H1 (cell line): ENCODE results near the gene PPP1R14C. TPM values are rescaled to one million over a fixed set of nuclear protein-coding genes. Genes with fewer than 3 reads are reported as not detected.

ENCODE experiments used
- CBX5 ChIP-seq: fragments of 300-800, 300-1000 bp; sonication (generic); IDR thresholded peaks from 2 replicates; pipeline ENCODE4 v1.7.1; 2016; ENCODE audit warnings: antibody characterized with exemption, low read length, low read depth
- EGR1 ChIP-seq: IDR thresholded peaks from 2 replicates; pipeline ENCODE4 v1.6.1; 2011; ENCODE audit warnings: low read depth, low read length, borderline replicate concordance
- EP300 ChIP-seq, 2 experiments: IDR thresholded peaks; 1 replicate in 1 of 2; 2 replicates in 1 of 2; pipeline ENCODE4 v1.6.1; 2011 to 2012; ENCODE audit warnings: low read depth in 2 of 2, low read length in 2 of 2, mild to moderate bottlenecking in 2 of 2, borderline replicate concordance in 1 of 2, inconsistent platforms in 1 of 2, moderate library complexity in 1 of 2
- polyA plus RNA-seq, 7 experiments: library from polyadenylated mRNA; depleted of rRNA in 3 of 7; stranded (reverse) in 5 of 7; unstranded in 2 of 7; fragments of >200 nt in 5 of 7; fragments of 200-250 nt in 2 of 7; gene quantifications; 1 replicate in 5 of 7; 2 replicates in 1 of 7; 4 replicates in 1 of 7; pipeline versions ENCODE4 v1.2.1 to v1.2.3, GENCODE V29; 2011 to 2013; ENCODE audit warnings: missing spikeins in 2 of 7, mixed read lengths in 2 of 7
- total RNA-seq: library from RNA; stranded (reverse); fragmentation: NEBNext Ultra II Directional; extraction: Animal tissue kit (Norgen Biotek cat#: 25700); gene quantifications from 2 replicates; pipeline ENCODE4 v1.2.1, GENCODE V29; 2021
- TF ChIP-seq, protein P1 (sequence below): IDR thresholded peaks from 2 replicates; pipeline ENCODE4 v1.6.1; 2011; ENCODE audit warnings: low read depth, mild to moderate bottlenecking, low read length; ENCODE audit not compliant: insufficient read depth
- TF ChIP-seq, protein P2 (sequence below): IDR thresholded peaks from 2 replicates; pipeline ENCODE4 v1.6.1; 2011; ENCODE audit warnings: low read length, improper control_type of control experiment

Gene PPP1R14C
- total and polyA plus RNA-seq, 2 of the 8 experiments (the other 6 are each of a cell fraction or from before 2014, with no cell fraction given): 0.30 to 0.61 TPM

DNA sequence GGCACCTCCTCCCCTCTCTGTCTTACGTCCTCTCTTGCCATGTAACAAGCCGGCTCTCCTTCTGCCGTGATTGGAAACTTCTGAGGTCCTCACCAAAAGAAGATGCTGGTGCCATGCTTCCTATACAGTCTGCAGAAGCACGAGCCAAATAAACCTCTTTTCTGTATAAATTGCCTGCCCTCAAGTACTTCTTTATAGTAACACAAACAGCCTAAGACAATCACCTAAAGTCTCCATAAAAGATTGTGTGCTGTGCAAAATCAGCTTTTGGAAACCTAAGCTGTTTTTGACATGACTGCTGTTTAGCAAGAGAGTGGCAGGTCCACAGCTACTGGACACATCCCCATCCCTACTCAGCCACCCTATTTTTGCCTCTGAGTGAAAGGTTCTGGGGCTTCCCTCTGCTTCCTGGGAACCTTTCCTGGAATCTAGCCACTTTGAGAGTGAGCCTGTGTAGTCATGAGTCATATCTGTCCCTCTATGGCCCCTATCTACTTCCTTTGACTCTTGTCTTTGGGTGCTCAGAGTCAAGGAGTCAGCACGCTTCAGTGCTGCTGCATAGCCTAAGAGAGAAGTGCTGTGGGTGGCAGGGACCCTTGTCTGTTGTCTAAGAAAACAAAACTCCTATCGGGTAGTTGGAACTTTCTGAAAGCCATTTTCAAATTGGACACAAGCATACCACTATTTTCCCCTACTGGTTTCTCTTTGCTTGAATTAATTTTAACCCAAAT lies 110.0 kb downstream of the PPP1R14C start (continued):
- TF ChIP-seq EP300 (IDR thresholded peaks at IDR 0.05; ENCODE audit: borderline replicate concordance in 1 of 2, low read depth in 2 of 2, low read length in 2 of 2): no peak
- TF ChIP-seq, protein P1, sequence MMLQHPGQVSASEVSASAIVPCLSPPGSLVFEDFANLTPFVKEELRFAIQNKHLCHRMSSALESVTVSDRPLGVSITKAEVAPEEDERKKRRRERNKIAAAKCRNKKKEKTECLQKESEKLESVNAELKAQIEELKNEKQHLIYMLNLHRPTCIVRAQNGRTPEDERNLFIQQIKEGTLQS: no peak
- TF ChIP-seq, protein P2, sequence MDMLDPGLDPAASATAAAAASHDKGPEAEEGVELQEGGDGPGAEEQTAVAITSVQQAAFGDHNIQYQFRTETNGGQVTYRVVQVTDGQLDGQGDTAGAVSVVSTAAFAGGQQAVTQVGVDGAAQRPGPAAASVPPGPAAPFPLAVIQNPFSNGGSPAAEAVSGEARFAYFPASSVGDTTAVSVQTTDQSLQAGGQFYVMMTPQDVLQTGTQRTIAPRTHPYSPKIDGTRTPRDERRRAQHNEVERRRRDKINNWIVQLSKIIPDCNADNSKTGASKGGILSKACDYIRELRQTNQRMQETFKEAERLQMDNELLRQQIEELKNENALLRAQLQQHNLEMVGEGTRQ: no peak
- TF ChIP-seq EGR1: no peak
- no peak for TF ChIP-seq CBX5
- TF ChIP-seq, all 59 proteins: peak for 0
